GM12878 (cell line): ENCODE results near the gene PCID2. TPM values are rescaled to one million over a fixed set of nuclear protein-coding genes. Genes with fewer than 3 reads are reported as not detected.

Experiments
- BCLAF1 ChIP-seq: fragments of 450-650 bp; IDR thresholded peaks from 2 replicates; pipeline ENCODE4 v1.6.1; 2017; ENCODE audit warnings: antibody characterized with exemption, mild to moderate bottlenecking, moderate library complexity
- KAT2A ChIP-seq: conservative IDR thresholded peaks from 2 replicates; pipeline ENCODE4 v1.6.1; 2011; ENCODE audit warnings: low read depth, low read length; ENCODE audit not compliant: control insufficient read depth
- PBX3 ChIP-seq: IDR thresholded peaks from 2 replicates; pipeline ENCODE4 v1.6.1; 2011; ENCODE audit warnings: mild to moderate bottlenecking, low read depth, low read length, moderate library complexity; ENCODE audit not compliant: insufficient replicate concordance
- RAD21 ChIP-seq: IDR thresholded peaks from 2 replicates; pipeline ENCODE4 v1.6.1; 2011; ENCODE audit warnings: mild to moderate bottlenecking, low read depth, low read length, moderate library complexity; ENCODE audit not compliant: insufficient read depth
- ZNF217 ChIP-seq: fragments of 450-650 bp; IDR thresholded peaks from 2 replicates; pipeline ENCODE4 v1.6.1; 2017; ENCODE audit warnings: antibody characterized with exemption, mild to moderate bottlenecking
- polyA plus RNA-seq, 11 experiments: library from polyadenylated mRNA; depleted of rRNA in 4 of 11; unstranded in 6 of 11; stranded (reverse) in 5 of 11; fragments of >200 nt; fragmentation: Nextera tagmentation in 4 of 11; fragmentation: Illumina TruSeq in 1 of 11; extraction: Ambion mirVana in 4 of 11; extraction: Trizol in 1 of 11; gene quantifications; 1 replicate in 1 of 11; 2 replicates in 10 of 11; pipeline versions ENCODE4 v1.2.1 to v1.2.3, GENCODE V29; 2011 to 2016; ENCODE audit warnings: inconsistent platforms in 2 of 11, missing spikeins in 2 of 11, low read depth in 1 of 11
- total RNA-seq, 4 experiments: library from RNA; depleted of rRNA in 3 of 4; stranded (reverse); fragments of >200 nt in 3 of 4; fragmentation: Illumina TruSeq in 1 of 4; extraction: Trizol in 1 of 4; gene quantifications; 2 replicates each; pipeline versions ENCODE4 v1.2.1 to v1.2.3, GENCODE V29; 2013 to 2021
- TF ChIP-seq, protein P1 (sequence below): fragments of 450-650 bp; formaldehyde crosslinking; IDR thresholded peaks from 2 replicates; pipeline ENCODE4 v1.5.0; 2022; ENCODE audit warnings: mild to moderate bottlenecking, missing genetic modification characterization

Gene PCID2
- total and polyA plus RNA-seq, 10 of the 15 experiments (the other 5 are each of a cell fraction or from before 2014, with no cell fraction given): 37.0 to 98.1 (median 58.3) TPM

GRCh38 chr13:113138792-113139551 is 69.5 kb downstream of the PCID2 start (continued):
- TF ChIP-seq BCLAF1 (no peak), ZNF217 (no peak), KAT2A (no peak), RAD21 (no peak), PBX3 (no peak)
- TF ChIP-seq, protein P1, sequence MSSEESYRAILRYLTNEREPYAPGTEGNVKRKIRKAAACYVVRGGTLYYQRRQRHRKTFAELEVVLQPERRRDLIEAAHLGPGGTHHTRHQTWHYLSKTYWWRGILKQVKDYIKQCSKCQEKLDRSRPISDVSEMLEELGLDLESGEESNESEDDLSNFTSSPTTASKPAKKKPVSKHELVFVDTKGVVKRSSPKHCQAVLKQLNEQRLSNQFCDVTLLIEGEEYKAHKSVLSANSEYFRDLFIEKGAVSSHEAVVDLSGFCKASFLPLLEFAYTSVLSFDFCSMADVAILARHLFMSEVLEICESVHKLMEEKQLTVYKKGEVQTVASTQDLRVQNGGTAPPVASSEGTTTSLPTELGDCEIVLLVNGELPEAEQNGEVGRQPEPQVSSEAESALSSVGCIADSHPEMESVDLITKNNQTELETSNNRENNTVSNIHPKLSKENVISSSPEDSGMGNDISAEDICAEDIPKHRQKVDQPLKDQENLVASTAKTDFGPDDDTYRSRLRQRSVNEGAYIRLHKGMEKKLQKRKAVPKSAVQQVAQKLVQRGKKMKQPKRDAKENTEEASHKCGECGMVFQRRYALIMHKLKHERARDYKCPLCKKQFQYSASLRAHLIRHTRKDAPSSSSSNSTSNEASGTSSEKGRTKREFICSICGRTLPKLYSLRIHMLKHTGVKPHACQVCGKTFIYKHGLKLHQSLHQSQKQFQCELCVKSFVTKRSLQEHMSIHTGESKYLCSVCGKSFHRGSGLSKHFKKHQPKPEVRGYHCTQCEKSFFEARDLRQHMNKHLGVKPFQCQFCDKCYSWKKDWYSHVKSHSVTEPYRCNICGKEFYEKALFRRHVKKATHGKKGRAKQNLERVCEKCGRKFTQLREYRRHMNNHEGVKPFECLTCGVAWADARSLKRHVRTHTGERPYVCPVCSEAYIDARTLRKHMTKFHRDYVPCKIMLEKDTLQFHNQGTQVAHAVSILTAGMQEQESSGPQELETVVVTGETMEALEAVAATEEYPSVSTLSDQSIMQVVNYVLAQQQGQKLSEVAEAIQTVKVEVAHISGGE (CRISPR knock-in tag): no peak
